HFFc6 (cell line): Measurements from ENCODE around the gene THNSL1. TPM values are rescaled to one million over a fixed set of nuclear protein-coding genes. Genes with fewer than 3 reads are reported as not detected.

Source experiments
- DNase-seq: peaks from one replicate; pipeline ENCODE4 v3.0.0-alpha.2; 2018
- H3K27ac Mint-ChIP-seq: 2 replicates; pipeline ENCODE4 v1.8.0; 2020; ENCODE audit warnings: mild to moderate bottlenecking, mixed read lengths
- H3K27me3 Mint-ChIP-seq: 2 replicates; pipeline ENCODE4 v1.8.0; 2021; ENCODE audit warnings: mild to moderate bottlenecking, moderate library complexity, mixed read lengths; ENCODE audit not compliant: insufficient read depth
- H3K36me3 Mint-ChIP-seq: 2 replicates; pipeline ENCODE4 v1.8.0; 2021; ENCODE audit warnings: low read depth, mixed read lengths
- H3K4me1 Mint-ChIP-seq: 2 replicates; pipeline ENCODE4 v1.8.0; 2020; ENCODE audit warnings: low read depth, mixed read lengths
- H3K4me3 Mint-ChIP-seq: 2 replicates; pipeline ENCODE4 v1.8.0; 2020; ENCODE audit warnings: mild to moderate bottlenecking, moderate library complexity, mixed read lengths
- H3K9me3 Mint-ChIP-seq: 2 replicates; pipeline ENCODE4 v1.8.0; 2020; ENCODE audit warnings: mild to moderate bottlenecking, mixed read lengths
- total RNA-seq, 6 experiments: library from RNA; stranded (reverse); fragmentation: NEBNext Ultra II Directional; extraction: Animal tissue kit (Norgen Biotek cat#: 25700); gene quantifications; 2 replicates in 1 of 6; 3 replicates in 5 of 6; pipeline ENCODE4 v1.2.3, GENCODE V29; 2021
- TF ChIP-seq, protein P1 (sequence below): fragments of 200-600 bp; sonication (generic); IDR thresholded peaks from 2 replicates; pipeline ENCODE4 v1.5.0; 2021; ENCODE audit warnings: antibody characterized with exemption, mild to moderate bottlenecking

The THNSL1 gene
- total RNA-seq, 6 experiments from 2014 or later: 2.8 to 4.4 (median 3.6) TPM

DNA sequence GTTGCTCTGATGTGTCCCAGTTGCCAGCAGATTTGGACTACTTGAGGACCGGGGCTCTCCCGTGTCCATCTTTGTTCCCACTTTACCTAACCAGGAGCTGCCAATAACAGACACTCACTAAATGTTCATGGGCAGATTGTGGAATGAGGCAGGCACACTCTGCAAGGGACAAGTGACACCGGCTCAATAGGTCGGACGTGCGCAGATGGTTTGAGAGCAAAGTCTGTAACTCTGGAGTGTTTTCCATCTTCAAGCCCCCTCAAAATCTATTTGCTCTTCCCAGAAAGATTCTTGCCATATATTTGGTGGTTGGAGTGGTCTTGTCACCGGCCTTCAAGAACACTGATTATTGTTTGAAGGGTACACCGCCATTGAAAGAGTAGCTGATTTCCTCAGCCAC, 47.2 kb downstream of the THNSL1 start:
- TF ChIP-seq, protein P1, sequence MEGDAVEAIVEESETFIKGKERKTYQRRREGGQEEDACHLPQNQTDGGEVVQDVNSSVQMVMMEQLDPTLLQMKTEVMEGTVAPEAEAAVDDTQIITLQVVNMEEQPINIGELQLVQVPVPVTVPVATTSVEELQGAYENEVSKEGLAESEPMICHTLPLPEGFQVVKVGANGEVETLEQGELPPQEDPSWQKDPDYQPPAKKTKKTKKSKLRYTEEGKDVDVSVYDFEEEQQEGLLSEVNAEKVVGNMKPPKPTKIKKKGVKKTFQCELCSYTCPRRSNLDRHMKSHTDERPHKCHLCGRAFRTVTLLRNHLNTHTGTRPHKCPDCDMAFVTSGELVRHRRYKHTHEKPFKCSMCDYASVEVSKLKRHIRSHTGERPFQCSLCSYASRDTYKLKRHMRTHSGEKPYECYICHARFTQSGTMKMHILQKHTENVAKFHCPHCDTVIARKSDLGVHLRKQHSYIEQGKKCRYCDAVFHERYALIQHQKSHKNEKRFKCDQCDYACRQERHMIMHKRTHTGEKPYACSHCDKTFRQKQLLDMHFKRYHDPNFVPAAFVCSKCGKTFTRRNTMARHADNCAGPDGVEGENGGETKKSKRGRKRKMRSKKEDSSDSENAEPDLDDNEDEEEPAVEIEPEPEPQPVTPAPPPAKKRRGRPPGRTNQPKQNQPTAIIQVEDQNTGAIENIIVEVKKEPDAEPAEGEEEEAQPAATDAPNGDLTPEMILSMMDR: no peak
- DNase-seq: no peak
- peaks cover 79% of the 10 kb centered on the region for H3K4me1 Mint-ChIP-seq
- H3K4me3 Mint-ChIP-seq: no peak overlapping the region
- no peaks in the 10 kb centered on the region for H3K27me3 Mint-ChIP-seq
- no peak overlapping the region; the same call in 1 of the 2 replicates for H3K27ac Mint-ChIP-seq
- peaks cover 13% of the 10 kb centered on the region for H3K36me3 Mint-ChIP-seq
- H3K9me3 Mint-ChIP-seq: no peaks in the 10 kb centered on the region

DNA sequence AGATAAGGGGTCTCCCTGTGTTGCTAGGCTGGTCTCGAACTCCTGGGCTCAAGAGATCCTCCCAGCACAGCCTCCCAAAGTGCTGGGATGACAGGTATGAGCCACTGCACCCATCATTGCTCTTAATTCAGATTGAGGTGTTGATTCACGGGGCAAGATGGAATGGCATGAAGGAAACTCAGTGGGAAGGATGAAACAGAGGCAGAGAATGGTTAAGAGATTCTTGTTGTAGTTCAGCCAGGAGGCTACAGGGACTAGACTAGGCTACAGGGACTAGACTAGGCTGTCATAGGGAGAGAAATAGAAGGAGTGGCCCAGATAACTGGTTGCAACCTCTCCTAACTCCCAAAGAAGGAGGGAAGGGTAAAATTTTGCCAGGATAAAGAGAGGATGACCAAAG, 48.0 kb downstream of the THNSL1 start:
- Mint-ChIP-seq H3K27me3 (no peaks in the 10 kb centered on the region), H3K9me3 (no peaks in the 10 kb centered on the region), H3K36me3 (peaks cover 13% of the 10 kb centered on the region), H3K4me3 (no peak overlapping the region), H3K4me1 (peaks cover 80% of the 10 kb centered on the region), H3K27ac (peak overlapping the region; percentile 18)
- DNase-seq: no peak
- TF ChIP-seq, protein P1: no peak

DNA sequence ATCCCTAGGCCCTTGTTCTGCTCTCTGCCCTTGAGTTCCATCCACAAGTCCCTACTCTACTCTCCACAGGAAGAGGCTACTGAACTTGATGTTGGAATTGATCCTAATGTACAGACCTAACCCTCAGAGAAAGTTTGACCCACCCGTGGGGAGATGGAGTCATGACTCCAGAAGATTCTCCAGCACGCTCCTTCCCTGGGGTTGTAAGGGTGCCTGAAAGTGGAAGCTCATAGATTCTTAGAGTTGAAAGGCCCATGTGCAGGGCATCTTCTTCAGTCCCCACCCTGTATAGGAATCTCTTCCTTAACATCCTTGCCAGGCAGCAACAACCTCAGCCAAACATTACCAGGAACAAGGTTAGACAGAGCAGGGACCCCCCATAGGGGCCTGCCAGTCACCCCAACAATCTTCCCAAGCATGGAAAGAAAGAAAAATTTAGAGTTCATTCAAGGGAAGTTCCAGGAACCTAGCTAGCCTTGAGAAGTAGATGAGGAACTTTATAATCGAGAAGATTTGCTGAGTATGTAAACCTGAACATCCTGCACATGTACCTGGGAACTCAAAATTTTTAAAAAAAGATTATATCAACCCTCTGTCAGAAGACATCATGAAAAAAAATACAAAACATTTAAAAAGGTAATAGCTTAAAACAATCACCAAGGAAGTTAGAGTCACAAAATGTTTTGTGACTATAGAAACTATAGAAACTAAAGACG, 49.5 kb downstream of the THNSL1 start:
- H3K4me3 Mint-ChIP-seq: no peak overlapping the region
- H3K36me3 Mint-ChIP-seq: peaks cover 13% of the 10 kb centered on the region
- H3K4me1 Mint-ChIP-seq: peaks cover 64% of the 10 kb centered on the region
- H3K9me3 Mint-ChIP-seq: no peaks in the 10 kb centered on the region
- H3K27ac Mint-ChIP-seq: no peak overlapping the region
- DNase-seq: no peak
- TF ChIP-seq, protein P1: no peak
- no peaks in the 10 kb centered on the region for H3K27me3 Mint-ChIP-seq

DNA sequence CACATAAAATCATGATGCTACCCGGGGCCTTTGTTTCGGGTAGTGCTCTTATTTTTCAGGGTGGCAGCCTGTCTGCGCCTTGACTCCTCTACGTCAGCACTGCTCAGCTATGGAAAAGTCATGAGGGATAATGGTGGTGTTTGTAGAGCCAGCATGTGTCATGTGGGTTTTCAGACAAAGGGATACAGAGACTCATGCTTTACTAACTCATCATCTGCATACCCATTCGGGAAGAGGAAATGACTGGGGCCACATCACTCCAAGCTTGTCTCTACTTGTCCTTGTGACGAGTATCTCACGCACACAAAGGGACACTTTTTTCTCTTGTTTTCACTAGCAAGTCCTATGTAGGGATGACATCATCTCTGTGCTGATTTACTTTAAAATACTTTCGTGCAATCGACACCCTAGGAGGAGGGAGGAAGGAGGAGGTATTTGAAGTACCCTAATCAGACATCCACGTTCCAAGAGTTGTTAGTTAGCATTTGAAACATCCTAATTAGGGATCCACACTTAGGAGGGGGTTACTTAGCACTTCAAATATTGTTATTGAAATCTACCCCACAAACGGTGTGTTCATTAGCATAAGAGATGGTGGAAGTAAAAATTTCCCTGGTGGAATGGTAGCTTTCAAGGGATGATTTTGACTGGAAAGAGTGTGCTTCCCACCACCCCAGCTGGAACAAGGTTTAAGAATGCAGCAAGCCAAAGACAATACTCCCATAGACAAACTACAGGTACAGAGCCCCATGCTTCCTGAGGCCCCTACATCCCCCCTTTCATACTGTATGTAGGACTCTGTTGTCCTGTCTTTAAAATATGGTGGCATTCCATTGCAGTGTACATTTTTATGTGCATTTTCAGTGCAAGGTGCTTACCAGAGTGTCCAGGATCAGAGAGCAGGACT, 52.0 kb downstream of the THNSL1 start:
- Mint-ChIP-seq H3K36me3 (peaks cover 13% of the 10 kb centered on the region), H3K27me3 (peaks cover under 1% of the 10 kb centered on the region; the same call in 1 of the 2 replicates), H3K9me3 (no peaks in the 10 kb centered on the region), H3K27ac (peak overlapping the region; percentile 93), H3K4me3 (peak overlapping the region; percentile 6; the same call in 1 of the 2 replicates), H3K4me1 (peaks cover 42% of the 10 kb centered on the region)
- DNase-seq: peak; percentile 75
- TF ChIP-seq, protein P1: no peak

DNA sequence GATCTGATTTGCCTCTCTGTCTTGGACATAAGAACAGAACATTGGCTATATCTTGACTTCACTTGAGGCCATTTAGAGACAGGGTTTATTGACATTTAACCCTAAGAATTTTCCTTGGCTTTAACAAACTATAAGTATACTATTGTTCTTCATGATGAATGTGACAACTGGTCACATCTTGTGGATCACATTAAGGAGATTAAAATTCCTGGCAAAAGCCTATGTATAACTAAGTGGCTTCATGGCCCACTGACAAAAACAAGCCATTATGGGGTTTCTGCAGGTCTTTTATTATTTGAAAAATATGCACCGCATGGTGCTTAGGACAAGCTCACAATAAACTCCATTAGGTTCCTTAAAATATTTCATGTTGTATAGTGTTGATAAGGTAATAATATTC, 54.8 kb downstream of the THNSL1 start:
- Mint-ChIP-seq H3K4me1 (peaks cover 17% of the 10 kb centered on the region), H3K36me3 (peaks cover 4% of the 10 kb centered on the region; the same call in 1 of the 2 replicates), H3K27me3 (peaks cover 1% of the 10 kb centered on the region; the same call in 1 of the 2 replicates), H3K9me3 (no peaks in the 10 kb centered on the region), H3K4me3 (no peak overlapping the region), H3K27ac (no peak overlapping the region)
- DNase-seq: no peak
- TF ChIP-seq, protein P1: no peak
